ENCODE data around the gene ABCB11.
"Not testable (repeated sequence)": the region's sequence is repeated elsewhere in the genome, so short reads cannot be mapped to it uniquely, and the experiment has no call there.

ABCB11 gene

GRCh38 chr2:169031202-169031601 lies at the start of gene ABCB11:
ABCB11 (minus strand) TSS chr2:169031324; CDS start chr2:169018125, 13,199 bp downstream.
- no peak for DNase-seq

- DNase-seq = peak; percentile 54 to 55
Measured at GRCh38 chr2:169080250-169081069, 49.3 kb upstream of the ABCB11 start.

- no peak for DNase-seq
Measured at GRCh38 chr2:169077674-169078240, 46.6 kb upstream of the ABCB11 start.

DNA sequence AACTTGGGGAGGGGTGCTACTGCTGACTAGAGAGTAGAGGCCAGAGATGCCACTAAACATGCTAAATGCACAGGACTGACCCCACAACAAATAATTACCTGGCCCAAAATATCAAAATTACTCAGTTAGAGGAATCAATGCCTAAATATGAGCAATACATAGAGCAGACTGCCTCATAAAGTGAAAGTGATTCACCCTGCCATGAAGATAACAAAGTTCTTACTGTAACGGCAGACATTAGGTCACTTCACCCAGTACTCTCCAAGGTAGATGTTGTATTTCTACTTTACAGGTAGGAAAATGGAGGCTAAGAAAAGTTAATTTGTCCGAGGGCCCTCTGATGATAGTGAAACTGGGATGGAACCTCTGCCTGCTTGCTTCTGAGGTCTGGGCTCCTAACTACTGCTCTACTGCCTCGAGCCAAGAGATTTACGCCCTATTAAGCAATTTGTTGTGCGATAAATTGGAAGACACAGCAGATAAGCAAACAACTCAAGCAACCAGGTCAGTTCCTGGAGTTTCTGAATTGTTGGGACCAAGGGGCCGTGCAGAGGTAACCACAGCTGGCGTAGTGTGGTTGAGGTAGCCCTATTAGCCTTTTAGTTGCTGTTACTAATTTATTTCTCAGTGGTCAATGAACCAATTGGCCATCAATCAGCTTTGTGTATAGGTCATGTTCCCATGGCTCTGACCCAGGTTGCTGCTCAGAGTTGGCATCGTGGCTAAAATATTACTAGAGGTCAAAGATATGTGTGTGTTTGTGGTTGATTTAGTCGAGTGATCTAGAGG lies 43.0 kb upstream of the ABCB11 start:
- DNase-seq = no peak

- DNase-seq = no peak
Measured at GRCh38 chr2:169073211-169073962, 42.3 kb upstream of the ABCB11 start.

DNA sequence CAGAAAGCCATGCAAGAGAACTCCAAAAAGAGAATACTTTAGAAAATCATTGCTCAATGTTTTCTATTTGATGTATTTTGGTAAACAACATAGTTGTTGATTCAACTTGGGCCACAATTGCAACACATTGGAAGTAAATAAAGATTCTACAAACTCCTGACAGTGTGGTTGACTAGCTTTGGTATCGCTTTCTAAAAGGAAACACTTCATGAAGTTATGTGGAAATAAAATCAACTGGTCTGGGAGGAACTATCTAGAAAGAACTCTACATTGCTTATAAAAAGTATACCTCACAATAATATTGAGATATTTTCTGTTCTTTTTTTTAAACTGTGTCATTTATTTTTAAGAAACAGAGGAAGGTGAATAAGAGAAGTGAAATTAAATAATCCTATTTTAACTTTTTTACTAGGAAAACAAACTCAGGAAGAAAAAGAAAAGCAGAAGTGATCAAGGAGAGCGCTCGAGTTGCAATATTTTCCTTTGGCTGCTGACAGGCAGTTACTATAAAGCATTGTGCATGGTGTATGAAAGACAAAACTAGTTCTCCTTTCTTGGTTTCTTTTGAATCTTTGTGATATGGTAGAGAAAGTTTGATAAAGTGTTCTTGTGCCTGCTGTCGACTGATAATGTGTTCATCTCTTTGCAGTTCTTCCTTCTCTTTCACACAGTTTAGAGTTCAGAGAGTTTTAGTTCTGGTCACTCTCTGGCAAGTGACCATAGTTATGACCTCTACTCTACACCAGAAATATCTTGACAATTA lies 41.2 kb upstream of the ABCB11 start:
- peak; percentile 89 to 92 for DNase-seq

GRCh38 chr2:169071455-169071854 lies 40.3 kb upstream of the ABCB11 start:
- DNase-seq = no peak

DNA sequence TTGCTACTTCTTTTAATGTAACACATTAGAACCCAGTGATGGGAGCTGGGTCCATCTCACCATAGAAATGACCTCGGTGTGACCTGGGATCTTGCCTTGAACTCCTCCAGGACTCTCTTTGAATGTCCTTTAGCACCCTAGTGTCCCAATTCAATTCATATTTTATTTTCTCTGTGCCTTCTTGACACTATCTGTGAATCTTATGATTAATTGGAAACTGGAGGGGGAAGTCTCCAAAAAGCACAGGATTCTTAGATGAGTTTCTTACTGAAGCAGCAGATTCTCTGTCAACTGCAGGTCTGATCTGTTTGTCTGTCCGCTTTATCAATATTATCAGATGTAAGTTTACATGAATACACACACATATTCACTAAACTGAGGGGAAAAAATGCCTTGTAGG lies 38.7 kb upstream of the ABCB11 start:
- no peak for DNase-seq

DNA sequence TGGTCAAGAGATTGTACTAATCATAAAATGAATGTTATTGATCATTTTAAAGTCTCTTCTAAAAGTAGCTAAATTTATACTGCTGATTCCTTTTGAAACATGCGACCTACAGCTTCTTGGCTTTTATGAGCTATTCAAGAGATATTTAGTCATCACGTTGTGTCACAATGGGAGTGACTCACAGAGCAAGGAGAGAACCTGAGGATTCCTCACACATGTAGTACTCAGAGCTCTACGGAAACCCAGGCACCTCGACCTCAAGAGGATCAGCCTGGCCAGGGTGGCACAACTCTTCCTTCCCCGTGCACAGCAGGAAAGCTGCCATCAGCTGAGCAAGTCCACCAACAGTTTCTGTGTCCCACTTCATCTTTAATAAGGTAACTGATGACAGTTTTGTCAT lies 38.2 kb upstream of the ABCB11 start, which contains the start of gene DHRS9:
TSS of gene DHRS9 (plus strand) at position 223 of the 400 bp plus-strand sequence. CDS start 12,019 bp downstream, outside the sequence.
- peak; percentile 87 to 94 for DNase-seq

DNA sequence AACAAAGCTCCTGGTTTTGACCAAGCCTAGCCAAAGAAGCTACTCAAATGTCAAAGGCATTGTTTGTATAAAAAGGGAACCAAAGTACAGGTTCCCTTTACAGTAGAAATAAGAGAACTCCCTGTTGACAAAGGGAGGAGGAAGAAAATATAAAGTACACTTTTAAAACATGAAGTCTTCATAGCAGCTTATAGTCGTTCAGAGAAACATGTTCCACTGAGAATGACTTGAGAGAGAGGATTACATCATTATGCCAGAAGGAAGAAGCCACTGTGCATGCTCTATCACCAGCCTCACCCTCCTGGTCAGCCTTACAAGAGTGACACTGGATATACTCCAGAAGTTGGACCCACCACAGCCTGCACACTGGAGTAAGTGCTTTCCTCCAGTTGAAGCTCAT lies 35.8 kb upstream of the ABCB11 start:
- peak; percentile 36 to 50 for DNase-seq

GRCh38 chr2:169065864-169066517 lies 34.9 kb upstream of the ABCB11 start:
- no peak for DNase-seq

DNA sequence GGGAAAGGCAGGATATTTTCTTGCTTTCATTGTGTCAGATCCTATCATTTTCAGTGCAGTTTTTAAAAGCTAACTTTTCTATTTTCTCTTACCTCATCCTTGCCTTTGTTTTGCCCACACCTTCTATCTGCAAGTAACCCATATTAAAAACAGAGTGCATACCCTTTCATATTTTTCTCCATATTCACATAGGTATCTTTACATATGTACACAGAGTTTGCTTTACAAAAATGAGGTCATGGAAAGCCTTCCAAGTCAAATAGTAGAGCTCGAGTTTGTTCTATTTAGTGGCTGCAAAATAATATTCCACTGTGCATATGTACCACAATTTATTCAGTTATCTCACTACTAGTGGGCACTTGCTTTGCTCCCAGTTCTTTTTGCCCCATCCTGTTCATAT lies 34.3 kb upstream of the ABCB11 start:
- no peak for DNase-seq

GRCh38 chr2:169064199-169064598 lies 33.1 kb upstream of the ABCB11 start:
- DNase-seq = not testable (repeated sequence)

- DNase-seq = not testable (repeated sequence)
Measured at GRCh38 chr2:169054575-169054974, 23.5 kb upstream of the ABCB11 start.

DNA sequence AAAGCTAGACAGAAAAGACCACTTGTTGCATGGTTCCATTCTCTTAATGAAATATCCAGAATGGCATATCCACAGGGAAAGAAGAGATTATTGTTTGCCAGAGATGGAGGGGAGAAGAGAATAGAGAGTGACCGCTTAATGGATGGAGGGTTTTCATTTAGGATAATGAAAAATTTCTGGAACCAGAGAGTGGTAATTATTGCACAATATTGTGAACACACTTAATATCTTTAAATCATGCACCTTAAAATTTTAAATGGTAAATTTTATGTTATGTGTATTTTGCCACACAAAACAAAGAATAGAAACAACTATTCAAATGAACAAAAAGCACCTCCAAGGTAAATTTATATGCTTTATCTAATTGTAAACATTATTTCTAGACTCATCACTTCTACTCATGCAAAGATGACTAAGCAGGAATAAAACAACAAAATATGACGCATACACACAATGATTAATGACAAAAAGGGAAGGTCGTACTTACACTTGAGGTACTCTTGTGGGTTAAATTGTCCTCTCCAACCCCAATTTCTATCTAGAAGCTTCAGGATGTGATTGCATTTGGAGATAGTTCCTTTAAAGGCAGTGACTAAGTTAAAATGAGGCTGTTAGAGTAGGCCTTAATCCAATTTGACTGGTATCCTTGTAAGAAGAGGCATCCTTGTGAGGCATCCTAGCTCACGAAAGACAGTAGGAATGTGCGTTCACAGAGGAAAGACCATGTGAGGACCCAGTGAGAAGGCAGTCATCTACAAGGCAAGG lies 19.5 kb upstream of the ABCB11 start:
- no peak for DNase-seq

DNA sequence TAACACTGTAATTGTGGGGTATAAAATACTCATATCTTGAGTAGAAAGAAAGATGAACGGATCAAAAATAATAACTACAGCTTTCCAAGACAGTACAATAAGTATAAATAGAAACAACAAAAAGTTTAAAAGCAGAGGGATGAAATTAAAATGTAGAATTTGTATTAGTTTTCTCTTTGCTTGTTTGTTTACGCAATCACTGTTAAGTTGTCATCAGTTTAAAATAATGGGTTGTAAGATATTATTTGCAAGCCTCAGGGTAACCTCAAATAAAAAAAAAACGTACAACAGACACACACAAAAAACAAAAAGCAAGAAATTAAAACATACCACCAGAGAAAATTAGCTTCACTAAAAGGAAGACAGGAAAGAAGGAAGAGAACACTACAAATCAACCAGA lies 18.0 kb upstream of the ABCB11 start:
- DNase-seq = no peak

- no peak for DNase-seq
Measured at GRCh38 chr2:169047256-169048250, 16.4 kb upstream of the ABCB11 start.

DNA sequence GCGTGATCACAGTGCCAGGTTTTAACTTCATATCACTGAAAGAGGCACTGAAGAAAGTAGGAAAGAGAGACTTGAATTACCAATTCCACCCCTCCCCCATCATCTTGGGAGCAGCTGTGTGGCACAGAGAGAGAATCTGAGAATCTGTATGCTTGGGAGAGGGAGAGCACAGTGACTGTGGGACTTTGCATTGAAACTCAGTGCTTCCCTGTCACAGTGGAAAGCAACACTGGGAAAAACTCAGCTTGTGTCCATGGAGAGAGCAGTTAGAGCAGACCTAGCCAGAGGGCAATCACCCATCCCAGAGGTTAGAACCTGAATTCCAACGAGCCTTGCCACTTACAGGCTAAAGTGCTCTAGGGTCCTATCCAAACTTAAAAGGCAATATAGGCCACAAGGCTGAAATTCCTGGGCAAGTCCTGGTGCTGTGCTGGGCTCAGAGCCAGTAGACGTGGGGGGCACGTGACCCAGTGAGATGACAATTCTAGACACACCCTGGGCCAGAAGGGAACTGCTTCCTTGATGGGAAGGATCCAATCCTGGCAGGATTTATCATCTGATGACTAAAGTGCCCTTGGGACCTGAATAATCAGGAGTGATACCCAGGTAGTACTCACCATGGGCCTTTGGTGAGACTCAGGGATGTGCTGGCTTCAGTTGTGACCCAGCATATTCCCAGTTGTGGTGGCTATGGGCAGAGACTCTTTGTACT lies 15.5 kb upstream of the ABCB11 start:
- no peak for DNase-seq

DNA sequence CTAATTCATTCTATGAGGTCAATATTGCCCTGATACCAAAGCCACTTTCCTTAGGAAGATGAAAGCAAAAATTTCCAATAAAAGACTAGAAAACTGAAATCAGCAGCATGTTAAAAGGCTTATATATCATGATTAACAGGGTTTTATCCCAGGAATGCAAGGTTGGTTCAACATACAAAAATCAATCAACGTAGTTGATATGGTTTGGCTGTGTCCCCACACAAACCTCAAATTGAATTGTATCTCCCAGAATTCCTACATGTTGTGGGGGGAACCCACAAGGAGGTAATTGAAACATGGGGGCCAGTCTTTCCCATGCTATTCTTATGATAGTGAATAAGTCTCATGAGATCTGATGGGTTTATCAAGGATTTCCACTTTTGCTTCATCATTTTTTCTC lies 11.7 kb upstream of the ABCB11 start:
- no peak for DNase-seq
